Measurements from ENCODE around the gene PPP1R2. TPM values are rescaled to one million over a fixed set of nuclear protein-coding genes. Genes with fewer than 3 reads are reported as not detected.
"Not testable (repeated sequence)": the region's sequence is repeated elsewhere in the genome, so short reads cannot be mapped to it uniquely, and the experiment has no call there.

PPP1R2 gene
- total RNA-seq, 1 donor from 2014 or later = 30.9 TPM

DNA sequence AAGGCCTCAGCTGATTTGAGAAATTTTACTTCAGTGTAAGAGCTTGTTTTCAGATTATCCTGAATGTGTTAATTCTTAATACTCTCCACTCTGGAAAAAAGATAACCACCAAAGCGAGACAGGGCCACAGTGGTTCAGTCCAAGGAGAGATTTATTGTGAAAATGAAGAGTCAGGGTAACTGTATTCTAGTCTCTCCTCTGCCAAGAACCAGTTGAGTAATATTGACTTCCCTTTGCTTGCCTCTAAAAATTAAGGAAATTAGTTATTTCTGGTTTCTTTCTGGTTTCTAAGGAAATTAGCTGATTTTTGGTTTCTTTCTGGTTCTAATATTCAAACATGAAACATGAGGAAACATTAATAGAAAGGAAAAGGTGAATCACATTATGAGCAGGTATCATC lies 34.9 kb downstream of the PPP1R2 start:
- no peak for DNase-seq (ENCODE audit: missing footprints)
- intact Hi-C loops (cut with DNase I) = no loop called here
- no peak for ATAC-seq

DNA sequence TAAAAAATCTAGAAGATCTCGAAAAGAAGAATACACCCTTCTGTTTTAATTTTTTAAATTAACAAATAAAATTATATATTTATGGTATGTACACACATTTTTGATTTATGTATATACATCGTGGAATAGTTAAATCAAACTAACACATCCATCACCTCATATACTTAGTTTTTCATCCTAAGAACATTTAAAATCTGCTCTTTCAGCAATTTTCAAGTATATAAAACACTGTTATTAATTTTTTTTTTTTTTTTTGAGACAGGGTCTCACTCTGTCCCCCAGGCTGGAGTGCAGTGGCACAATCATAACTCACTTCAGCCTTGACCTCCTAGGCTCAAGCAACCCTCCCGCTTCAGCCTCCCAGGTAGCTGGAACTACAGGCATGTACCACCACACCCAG lies 67.5 kb downstream of the PPP1R2 start:
- ATAC-seq = no peak
- intact Hi-C loops (cut with DNase I) = no loop called here
- DNase-seq (ENCODE audit: missing footprints) = no peak

DNA sequence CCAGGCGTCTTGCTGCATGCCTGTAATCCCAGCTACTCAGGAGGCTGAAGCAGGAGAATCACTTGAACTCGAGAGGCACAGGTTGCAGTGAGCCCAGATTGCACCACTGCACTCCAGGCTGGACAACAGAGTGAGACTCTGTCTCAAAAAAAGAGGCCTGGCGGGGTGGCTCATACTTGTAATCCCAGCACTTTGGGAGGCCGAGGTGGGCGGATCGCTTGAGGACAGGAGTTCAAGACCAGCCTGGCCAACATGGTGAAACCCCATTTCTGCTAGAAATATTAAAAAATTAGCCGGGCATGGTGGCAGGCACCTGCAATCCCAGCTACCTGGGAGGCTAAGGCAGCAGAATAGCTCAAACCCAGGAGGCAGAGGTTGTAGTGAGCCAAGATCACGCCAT lies 68.0 kb downstream of the PPP1R2 start:
- ATAC-seq; intact Hi-C loops (cut with DNase I); DNase-seq (ENCODE audit: missing footprints): not testable (repeated sequence)

DNA sequence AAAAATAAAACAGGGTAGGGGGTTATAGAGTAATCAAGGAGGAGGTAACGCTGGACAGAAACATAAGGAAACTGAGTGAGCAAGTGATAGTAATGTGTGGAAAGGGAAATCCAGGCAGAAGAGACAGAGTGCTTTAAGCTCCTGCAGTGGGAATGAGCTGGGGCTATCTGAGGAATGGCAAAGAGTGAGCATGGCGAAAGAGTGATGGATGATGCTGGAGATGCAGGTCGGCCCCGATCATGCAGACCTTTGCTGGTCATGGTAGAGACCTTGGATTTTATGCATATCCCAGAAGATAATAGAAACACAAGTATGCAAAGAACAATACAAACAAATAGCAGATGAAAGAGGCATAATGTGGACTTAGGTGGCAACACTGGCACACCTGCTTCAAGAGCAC lies 74.3 kb downstream of the PPP1R2 start:
- DNase-seq (ENCODE audit: missing footprints) (no peak), ATAC-seq (no peak)
- intact Hi-C loops (cut with DNase I) = no loop called here

- ATAC-seq (no peak), DNase-seq (ENCODE audit: missing footprints) (no peak)
- intact Hi-C loops (cut with DNase I) = no loop called here
Observed at GRCh38 chr3:195468391-195468776, 74.7 kb downstream of the PPP1R2 start.

GRCh38 chr3:195467641-195468390 lies 75.3 kb downstream of the PPP1R2 start:
- ATAC-seq (no peak), DNase-seq (ENCODE audit: missing footprints) (no peak)
- intact Hi-C loops (cut with DNase I) = no loop called here

- no peak for ATAC-seq
- DNase-seq (ENCODE audit: missing footprints) = no peak
- intact Hi-C loops (cut with DNase I) = no loop called here
Observed at GRCh38 chr3:195466251-195466650, 76.9 kb downstream of the PPP1R2 start.

Other genes with a start within 250 kb of the PPP1R2 start
- 15.6 TPM for gene ACAP2, start 100.3 kb downstream of the PPP1R2 start, total RNA-seq
- 327 TPM for gene APOD, start 40.6 kb upstream of the PPP1R2 start, total RNA-seq
- 4.6 TPM for gene MUC20, start 177.7 kb upstream of the PPP1R2 start, total RNA-seq